HEK293T (cell line): Measurements from ENCODE around the gene RAB44.

Experiments used
- BHLHE40 ChIP-seq: fragments of 450-650 bp; IDR thresholded peaks from 2 replicates; pipeline ENCODE4 v1.6.1; 2016; ENCODE audit warnings: mild to moderate bottlenecking, moderate library complexity, borderline replicate concordance
- ELF4 ChIP-seq: fragments of 450-650 bp; IDR thresholded peaks from 2 replicates; pipeline ENCODE4 v1.6.1; 2017; ENCODE audit warnings: antibody characterized with exemption
- FOXM1 ChIP-seq: fragments of 450-650 bp; IDR thresholded peaks from 2 replicates; pipeline ENCODE4 v1.6.1; 2017; ENCODE audit warnings: mild to moderate bottlenecking, borderline replicate concordance
- HDGF ChIP-seq: fragments of 450-650 bp; IDR thresholded peaks from 2 replicates; pipeline ENCODE4 v1.6.1; 2017; ENCODE audit warnings: antibody characterized with exemption, borderline replicate concordance
- L3MBTL2 ChIP-seq: fragments of 450-650 bp; conservative IDR thresholded peaks from 2 replicates; pipeline ENCODE4 v1.6.1; 2016; ENCODE audit warnings: mild to moderate bottlenecking
- SP1 ChIP-seq: fragments of 450-650 bp; IDR thresholded peaks from 2 replicates; pipeline ENCODE4 v1.6.1; 2017
- ZNF384 ChIP-seq: fragments of 450-650 bp; IDR thresholded peaks from 2 replicates; pipeline ENCODE4 v1.6.1; 2016

GRCh38 chr6:36714511-36714910, 16.9 kb downstream of the RAB44 start:
- TF ChIP-seq ZNF384 (no peak), SP1 (no peak), FOXM1 (no peak), HDGF (no peak), ELF4 (no peak), BHLHE40 (no peak), L3MBTL2 (no peak)
